ENCODE data around the gene TBC1D9.

DNA sequence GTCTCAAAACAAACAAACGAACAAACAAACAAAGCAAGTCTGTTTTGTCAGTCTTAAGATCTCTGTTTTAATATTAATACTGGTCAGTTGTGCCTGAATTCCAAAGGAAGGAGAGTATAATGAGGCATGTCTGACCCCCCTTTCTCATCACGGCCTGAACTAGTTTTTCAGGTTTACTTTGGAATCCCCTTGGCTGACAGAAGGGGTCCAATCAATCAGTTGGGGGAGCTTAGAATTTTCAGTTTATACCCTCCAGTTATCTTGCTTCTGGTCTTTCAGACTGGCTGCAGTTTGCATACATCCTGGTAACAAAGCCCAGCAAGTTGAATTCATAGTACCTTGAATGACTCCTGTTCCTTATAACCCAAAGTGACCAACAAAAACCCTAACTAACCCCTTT is 41.1 kb downstream of the TBC1D9 start:
- TF ChIP-seq POLR2AphosphoS5 (IDR thresholded peaks at IDR 0.05; ENCODE audit: low read depth, low read length): no peak
- no peak for TF ChIP-seq TAF1 (IDR thresholded peaks at IDR 0.05; ENCODE audit: low read depth, low read length)
- no peak for TF ChIP-seq POLR2A (IDR thresholded peaks at IDR 0.05; ENCODE audit: low read depth, low read length)
- no peak for TF ChIP-seq POU2F2 (IDR thresholded peaks at IDR 0.05; ENCODE audit: low read depth, low read length)
- no peak for TF ChIP-seq SPI1 (IDR thresholded peaks at IDR 0.05; ENCODE audit: low read depth, low read length)

Data from GM12891 (cell line).